GM12891 (cell line): ENCODE measurements around the gene NGF.

Source experiments
- DNase-seq: peaks from one replicate; pipeline ENCODE4 v3.0.0; 2011; ENCODE audit warnings: low spot score; ENCODE audit not compliant: insufficient read length
- FAIRE-seq: peaks from 2 replicates; lab custom pipeline; 2011; peaks lifted over from hg19 to GRCh38; lab: Jason Lieb, UNC
- PAX5 ChIP-seq: IDR thresholded peaks from 2 replicates; pipeline ENCODE4 v1.6.1; 2011; ENCODE audit warnings: low read length, moderate library complexity, mild to moderate bottlenecking; ENCODE audit not compliant: insufficient read depth, severe bottlenecking
- POLR2A ChIP-seq: IDR thresholded peaks from 2 replicates; pipeline ENCODE4 v1.6.1; 2011; ENCODE audit warnings: low read depth, low read length, control low read depth
- POLR2AphosphoS5 ChIP-seq: IDR thresholded peaks from 2 replicates; pipeline ENCODE4 v1.6.1; 2011; ENCODE audit warnings: low read depth, low read length, control low read depth
- POU2F2 ChIP-seq: IDR thresholded peaks from 2 replicates; pipeline ENCODE4 v1.6.1; 2011; ENCODE audit warnings: low read depth, mild to moderate bottlenecking, control low read depth, low read length, moderate library complexity
- SPI1 ChIP-seq: IDR thresholded peaks from 2 replicates; pipeline ENCODE4 v1.6.1; 2011; ENCODE audit warnings: low read depth, low read length, control low read depth
- TAF1 ChIP-seq: IDR thresholded peaks from 2 replicates; pipeline ENCODE4 v1.6.1; 2011; ENCODE audit warnings: low read depth, low read length, control low read depth

The NGF gene

DNA sequence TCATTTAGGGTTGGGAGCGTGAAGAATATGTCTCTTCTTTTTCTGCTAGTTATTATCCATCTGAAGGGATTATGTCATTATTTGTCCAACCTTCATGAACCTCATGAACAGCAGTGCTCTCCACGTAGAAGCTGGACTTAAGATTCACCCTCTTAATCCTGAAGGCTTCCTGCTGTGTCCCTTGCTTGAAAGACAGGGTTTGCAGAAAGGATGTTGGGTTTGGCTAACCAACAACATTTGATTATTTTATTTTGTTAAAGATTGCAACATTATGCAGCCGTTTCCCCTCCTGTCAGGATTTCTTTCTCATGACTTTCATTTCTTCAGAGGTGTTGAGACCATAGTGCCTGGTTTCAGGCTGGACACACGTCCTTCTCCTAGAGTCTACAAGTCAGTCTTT is 75.2 kb downstream of the NGF start:
- TF ChIP-seq PAX5 (no peak), POLR2A (no peak)
- no peak for DNase-seq
- no peak for FAIRE-seq

DNA sequence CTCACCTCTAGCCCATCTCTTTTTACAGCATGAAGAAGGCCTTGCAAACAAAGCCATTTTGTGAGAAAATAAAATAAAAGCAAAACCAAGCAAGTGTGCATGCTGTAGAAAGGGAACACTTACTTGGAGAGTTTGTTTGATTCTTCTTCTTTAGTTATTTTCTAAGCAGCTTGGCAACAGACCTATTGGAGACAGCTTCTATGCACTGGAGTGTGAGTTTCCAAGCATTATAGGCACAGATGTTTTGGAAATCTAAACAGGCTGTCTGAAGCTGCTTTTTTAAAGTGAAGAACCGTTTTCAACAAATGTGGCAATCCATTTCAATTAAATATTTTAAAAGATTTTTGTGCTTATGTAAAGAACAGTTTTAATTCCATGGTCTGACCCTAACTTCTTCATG is 76.6 kb downstream of the NGF start:
- no peak for DNase-seq
- TF ChIP-seq POLR2AphosphoS5 (no peak), POLR2A (no peak), TAF1 (no peak), PAX5 (no peak), POU2F2 (no peak), SPI1 (no peak)

DNA sequence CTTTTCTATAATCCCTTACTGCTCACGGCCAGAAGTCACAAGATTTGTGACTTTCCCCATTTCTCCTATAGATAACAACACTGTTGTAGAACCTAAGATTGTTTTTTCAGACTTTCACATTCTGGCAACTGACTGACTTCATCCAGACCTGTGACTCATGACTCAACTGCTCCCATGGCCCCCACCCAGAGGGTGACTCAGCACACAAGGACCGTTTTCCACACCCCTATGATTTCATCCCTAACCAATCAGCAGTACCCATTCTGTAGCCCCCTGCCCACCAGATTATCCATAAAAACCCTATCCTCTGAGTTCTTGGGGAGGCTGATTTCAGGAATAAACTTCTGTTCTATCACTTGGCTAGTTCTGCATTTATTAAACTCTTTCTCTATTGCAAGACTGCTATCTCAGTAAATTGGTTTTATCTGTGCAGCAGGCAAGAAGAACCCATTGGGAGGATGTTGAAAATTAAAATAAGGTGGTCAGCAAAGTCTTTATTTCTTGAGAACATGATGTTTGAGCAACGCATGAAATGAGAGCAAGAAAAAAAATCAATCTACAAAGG is 79.7 kb downstream of the NGF start:
- no peak for FAIRE-seq
- TF ChIP-seq POLR2A (no peak), TAF1 (no peak), POU2F2 (no peak), POLR2AphosphoS5 (no peak), SPI1 (no peak), PAX5 (no peak)
- DNase-seq: no peak

More for the DNA sequence above, 76.6 kb downstream of the NGF start:
- FAIRE-seq: no peak

DNA sequence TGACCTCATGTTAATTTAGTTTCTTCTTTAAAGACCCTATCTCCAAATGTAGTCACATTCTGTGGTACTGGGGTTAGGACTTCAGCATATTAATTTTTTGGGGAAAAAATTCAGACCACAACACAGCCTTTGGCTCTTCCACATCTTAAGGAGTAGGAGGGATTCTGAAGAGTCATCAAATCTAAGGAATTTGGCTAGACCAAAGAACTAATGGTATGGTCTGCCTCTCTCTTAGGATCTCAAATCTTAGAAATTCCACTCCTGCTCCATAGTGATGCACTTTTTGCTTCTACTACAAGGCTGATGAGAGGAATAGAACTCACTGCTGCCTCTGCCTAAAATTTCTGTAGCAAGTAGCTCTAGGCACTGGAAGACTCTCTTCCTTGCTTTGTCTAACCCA is 80.5 kb downstream of the NGF start:
- FAIRE-seq (no peak), DNase-seq (no peak)
- TF ChIP-seq POU2F2 (no peak), SPI1 (no peak), POLR2AphosphoS5 (no peak), POLR2A (no peak), PAX5 (no peak), TAF1 (no peak)

DNA sequence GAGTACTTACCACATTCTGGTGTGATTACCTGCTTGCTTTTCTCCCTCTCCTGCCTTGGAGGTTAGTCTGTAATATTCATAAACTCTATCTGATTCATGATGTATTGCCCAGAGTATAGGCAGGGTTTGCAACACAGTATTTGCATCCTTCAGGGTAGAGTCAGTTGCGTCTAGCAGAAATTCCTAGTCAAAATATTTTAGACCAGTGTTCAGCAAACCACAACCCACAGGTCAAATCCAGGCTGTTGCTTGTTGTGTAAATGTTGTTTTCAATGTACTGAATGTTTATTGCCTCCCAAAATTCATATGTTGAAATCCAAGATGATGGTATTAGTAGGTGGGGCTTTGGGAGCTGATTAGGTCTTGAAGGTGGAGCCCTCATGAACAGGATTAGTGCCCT is 82.9 kb downstream of the NGF start:
- DNase-seq (no peak), FAIRE-seq (no peak)
- TF ChIP-seq POLR2AphosphoS5 (no peak), POLR2A (no peak), PAX5 (no peak), SPI1 (no peak), TAF1 (no peak), POU2F2 (no peak)

DNA sequence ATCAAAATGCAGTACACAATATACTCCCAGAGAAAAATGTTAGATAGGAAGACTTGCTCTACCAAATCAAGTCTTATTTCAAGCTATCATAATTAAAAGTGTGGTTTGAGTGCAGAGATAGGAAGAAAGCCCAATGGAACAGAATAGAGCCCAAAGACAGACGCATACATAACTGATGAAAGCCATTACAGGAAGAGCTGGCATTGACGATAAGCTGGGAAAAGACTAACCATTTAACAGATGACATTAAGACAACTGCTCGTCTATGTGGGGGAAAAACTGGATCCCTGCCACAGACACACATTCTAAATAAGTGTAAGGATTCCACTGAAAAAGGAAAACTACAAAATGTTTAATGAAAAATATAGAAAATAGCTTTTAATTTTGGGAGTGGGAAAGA is 85.5 kb downstream of the NGF start:
- DNase-seq (no peak), FAIRE-seq (no peak)
- no peak for TF ChIP-seq POLR2AphosphoS5
- no peak for TF ChIP-seq POLR2A
- TF ChIP-seq TAF1: no peak

DNA sequence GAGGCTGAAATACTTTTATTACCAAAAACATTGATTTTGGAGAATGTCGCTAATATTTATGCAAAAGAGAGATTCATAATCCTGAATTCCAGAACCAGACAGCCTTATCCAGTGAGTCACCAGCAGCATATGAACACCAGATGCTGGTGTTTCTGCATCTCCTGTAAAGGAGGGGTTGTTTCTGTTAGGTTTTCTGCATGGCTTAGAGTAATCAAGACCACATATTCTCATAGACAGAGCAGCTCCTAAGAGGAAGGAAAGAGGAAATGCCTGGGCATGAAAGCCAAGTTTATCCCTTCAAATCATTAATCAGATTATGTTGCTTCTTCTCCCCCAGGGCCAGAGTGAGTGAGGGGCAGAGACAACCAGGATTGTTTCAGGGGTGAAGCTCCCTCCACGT is 86.2 kb downstream of the NGF start:
- DNase-seq (no peak), FAIRE-seq (no peak)
- TF ChIP-seq PAX5 (no peak), POU2F2 (no peak), SPI1 (no peak), POLR2A (no peak), TAF1 (no peak), POLR2AphosphoS5 (no peak)

DNA sequence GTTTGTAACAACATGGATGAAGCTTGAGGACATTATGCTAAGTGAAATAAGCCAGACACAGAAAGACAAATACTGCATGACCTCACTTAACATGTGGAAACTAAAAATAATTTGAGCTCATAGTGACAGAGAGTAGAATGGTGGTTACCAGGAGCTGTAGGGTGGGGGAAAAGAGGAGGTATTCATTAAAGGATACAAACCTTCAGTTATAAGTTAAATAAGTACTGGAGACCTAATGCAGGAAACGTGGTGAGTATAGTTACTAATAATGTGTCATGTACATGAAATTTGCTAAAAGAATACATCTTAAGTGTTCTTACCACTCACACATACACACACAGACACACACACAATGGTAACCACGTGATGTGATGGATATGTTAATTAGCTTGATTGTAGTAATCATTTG is 86.7 kb downstream of the NGF start:
- DNase-seq (no peak), FAIRE-seq (no peak)
- TF ChIP-seq PAX5 (no peak), POLR2AphosphoS5 (no peak), POU2F2 (no peak), POLR2A (no peak), TAF1 (no peak), SPI1 (no peak)

DNA sequence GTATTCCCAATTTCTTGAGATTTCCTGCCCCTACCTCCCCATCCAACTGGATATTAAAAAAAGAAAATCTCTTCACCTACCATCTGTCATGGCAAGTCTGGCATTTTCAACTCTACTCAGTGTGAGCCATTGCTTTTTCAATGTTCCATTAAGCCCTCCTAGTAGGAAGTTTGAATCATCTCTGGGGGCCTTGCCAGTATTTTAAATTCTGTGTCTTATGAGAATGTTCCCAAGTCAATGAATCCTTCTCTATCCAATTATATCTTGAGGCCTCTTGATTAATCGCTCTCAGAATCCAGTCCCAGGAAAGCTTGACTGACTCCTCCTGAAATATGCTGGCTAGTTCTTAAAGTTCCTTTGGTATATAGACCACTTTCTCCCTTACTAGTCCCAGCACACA is 91.5 kb downstream of the NGF start:
- TF ChIP-seq POU2F2 (no peak), TAF1 (no peak), SPI1 (no peak), POLR2A (no peak), POLR2AphosphoS5 (no peak), PAX5 (no peak)
- FAIRE-seq (no peak), DNase-seq (no peak)

DNA sequence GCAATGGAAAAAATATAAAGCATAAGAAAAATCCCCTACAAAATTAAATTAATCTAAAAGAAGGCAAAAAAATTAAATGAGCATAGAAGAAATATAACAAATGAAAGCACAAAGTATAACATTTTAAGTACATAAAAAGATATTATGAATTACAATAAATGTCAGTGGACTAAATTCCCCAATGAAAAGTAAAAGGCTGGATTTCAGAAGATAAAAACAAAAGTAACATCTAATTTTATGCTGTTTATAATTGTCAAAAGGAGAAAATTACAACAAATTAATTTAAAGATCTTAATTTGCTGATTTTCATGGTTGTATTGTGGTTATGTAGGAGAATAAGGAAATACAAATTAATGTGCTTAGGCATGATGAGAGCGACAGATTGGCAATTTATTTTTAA is 92.8 kb downstream of the NGF start:
- DNase-seq: no peak
- TF ChIP-seq SPI1: no peak
- no peak for TF ChIP-seq POU2F2
- no peak for TF ChIP-seq POLR2A
- TF ChIP-seq PAX5: no peak
- TF ChIP-seq POLR2AphosphoS5: no peak
- no peak for TF ChIP-seq TAF1
- no peak for FAIRE-seq
